ENCODE data around the gene SFMBT2. TPM values are rescaled to one million over a fixed set of nuclear protein-coding genes. Genes with fewer than 3 reads are reported as not detected.

The SFMBT2 gene
- total and polyA plus RNA-seq, 4 donors: 2.9 to 11.0 (median 6.5) TPM

DNA sequence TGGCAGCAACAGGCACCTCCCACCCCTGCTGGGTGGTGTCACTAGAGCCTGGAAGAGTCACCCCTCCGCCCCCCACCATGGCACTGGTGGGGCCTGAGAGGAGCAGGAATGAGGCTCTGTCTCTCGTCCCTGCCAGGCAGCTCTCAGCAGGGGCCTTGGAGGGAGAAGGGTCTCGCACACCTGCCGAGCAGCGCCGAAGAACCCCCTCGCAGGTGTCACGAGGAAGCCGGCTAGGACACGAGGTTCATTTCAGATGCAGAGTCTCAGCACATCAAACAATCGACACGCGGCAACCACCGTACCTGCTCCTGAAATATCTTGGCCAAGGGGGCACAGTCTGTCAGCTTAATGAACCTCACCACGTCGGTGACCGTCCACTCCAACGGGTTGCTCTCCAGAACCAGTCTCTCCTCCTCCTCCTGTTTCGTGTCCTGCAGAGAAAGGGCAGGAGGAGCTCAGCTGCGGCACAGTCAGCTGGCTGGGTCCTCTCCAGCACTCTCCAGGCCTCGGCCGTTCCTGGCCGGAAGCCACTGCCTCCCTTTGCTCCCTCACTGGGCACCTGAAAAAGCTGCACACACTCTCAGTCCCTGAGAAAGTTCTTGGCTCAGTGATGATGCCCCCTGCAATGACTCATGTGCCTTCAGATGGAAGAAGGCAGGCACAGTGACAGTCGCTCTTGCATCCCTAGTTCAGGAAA is 240.1 kb downstream of the SFMBT2 start:
- WGBS, 2 donors: 93 to 94% methylated on average over 24 of the region's 24 CpGs
- no peak overlapping the region for H3K27ac ChIP-seq (ENCODE audit: low read depth in 1 of 2, low read length in 1 of 2)
- ATAC-seq (ENCODE audit: insufficient read depth, low FRiP score) (no peak), DNase-seq (no peak)
- H3K36me3 ChIP-seq (ENCODE audit: control insufficient read depth in 4 of 4, insufficient read depth in 4 of 4, low read length in 4 of 4): peaks cover 0 to 34% (median 10%) of the 10 kb centered on the region in 4 donors
- peaks cover 0 to 3% (median 0%) of the 10 kb centered on the region in 4 donors for H3K9me3 ChIP-seq (ENCODE audit: control insufficient read depth in 4 of 4, insufficient read depth in 3 of 4, low read length in 3 of 4)
- H3K27me3 ChIP-seq (ENCODE audit: control insufficient read depth in 3 of 3, insufficient read depth in 3 of 3, low read length in 2 of 3): no peaks in the 10 kb centered on the region
- H3K4me1 ChIP-seq (ENCODE audit: control insufficient read depth in 5 of 5, insufficient read depth in 5 of 5, low read length in 5 of 5): no peaks in the 10 kb centered on the region
- H3K4me3 ChIP-seq: no peak overlapping the region
- no peak overlapping the region for H3K9ac ChIP-seq (ENCODE audit: insufficient read depth in 1 of 2, low read length in 2 of 2)
- TF ChIP-seq, protein P1, sequence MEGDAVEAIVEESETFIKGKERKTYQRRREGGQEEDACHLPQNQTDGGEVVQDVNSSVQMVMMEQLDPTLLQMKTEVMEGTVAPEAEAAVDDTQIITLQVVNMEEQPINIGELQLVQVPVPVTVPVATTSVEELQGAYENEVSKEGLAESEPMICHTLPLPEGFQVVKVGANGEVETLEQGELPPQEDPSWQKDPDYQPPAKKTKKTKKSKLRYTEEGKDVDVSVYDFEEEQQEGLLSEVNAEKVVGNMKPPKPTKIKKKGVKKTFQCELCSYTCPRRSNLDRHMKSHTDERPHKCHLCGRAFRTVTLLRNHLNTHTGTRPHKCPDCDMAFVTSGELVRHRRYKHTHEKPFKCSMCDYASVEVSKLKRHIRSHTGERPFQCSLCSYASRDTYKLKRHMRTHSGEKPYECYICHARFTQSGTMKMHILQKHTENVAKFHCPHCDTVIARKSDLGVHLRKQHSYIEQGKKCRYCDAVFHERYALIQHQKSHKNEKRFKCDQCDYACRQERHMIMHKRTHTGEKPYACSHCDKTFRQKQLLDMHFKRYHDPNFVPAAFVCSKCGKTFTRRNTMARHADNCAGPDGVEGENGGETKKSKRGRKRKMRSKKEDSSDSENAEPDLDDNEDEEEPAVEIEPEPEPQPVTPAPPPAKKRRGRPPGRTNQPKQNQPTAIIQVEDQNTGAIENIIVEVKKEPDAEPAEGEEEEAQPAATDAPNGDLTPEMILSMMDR (IDR thresholded peaks at IDR 0.05; ENCODE audit: control extremely low read depth, extremely low read depth): no peak

DNA sequence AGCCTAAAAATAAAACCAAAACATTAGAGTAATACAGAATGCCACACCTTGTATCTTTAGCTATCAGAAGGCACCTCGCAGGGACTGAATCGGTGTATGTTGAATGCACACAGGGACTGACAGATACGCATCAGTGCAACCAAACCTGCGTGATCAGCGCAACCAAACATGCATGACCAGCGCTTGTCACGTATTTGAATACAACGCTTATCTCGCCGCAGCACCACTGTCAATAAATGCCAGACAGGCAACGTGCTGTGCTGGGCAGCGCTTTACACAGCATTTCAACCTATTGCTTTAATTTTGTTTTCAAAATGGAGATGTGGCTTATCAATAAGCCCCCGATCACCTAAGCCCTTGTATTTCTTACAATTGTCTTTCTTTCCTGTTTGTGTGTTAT is 242.4 kb downstream of the SFMBT2 start:
- DNase-seq: no peak
- no peaks in the 10 kb centered on the region for H3K27me3 ChIP-seq (ENCODE audit: control insufficient read depth in 3 of 3, insufficient read depth in 3 of 3, low read length in 2 of 3)
- H3K27ac ChIP-seq (ENCODE audit: low read depth in 1 of 2, low read length in 1 of 2): no peak overlapping the region
- H3K9ac ChIP-seq (ENCODE audit: insufficient read depth in 1 of 2, low read length in 2 of 2): no peak overlapping the region
- H3K4me3 ChIP-seq: no peak overlapping the region
- WGBS, 2 donors: 95 to 97% methylated on average over 13 of the region's 13 CpGs
- peaks cover 0 to 3% (median 0%) of the 10 kb centered on the region in 4 donors for H3K9me3 ChIP-seq (ENCODE audit: control insufficient read depth in 4 of 4, insufficient read depth in 3 of 4, low read length in 3 of 4)
- peaks cover 0 to 31% (median 9%) of the 10 kb centered on the region in 4 donors for H3K36me3 ChIP-seq (ENCODE audit: control insufficient read depth in 4 of 4, insufficient read depth in 4 of 4, low read length in 4 of 4)
- no peaks in the 10 kb centered on the region for H3K4me1 ChIP-seq (ENCODE audit: control insufficient read depth in 5 of 5, insufficient read depth in 5 of 5, low read length in 5 of 5)
- TF ChIP-seq, protein P1 (IDR thresholded peaks at IDR 0.05; ENCODE audit: control extremely low read depth, extremely low read depth): no peak
- ATAC-seq (ENCODE audit: insufficient read depth, low FRiP score): no peak

DNA sequence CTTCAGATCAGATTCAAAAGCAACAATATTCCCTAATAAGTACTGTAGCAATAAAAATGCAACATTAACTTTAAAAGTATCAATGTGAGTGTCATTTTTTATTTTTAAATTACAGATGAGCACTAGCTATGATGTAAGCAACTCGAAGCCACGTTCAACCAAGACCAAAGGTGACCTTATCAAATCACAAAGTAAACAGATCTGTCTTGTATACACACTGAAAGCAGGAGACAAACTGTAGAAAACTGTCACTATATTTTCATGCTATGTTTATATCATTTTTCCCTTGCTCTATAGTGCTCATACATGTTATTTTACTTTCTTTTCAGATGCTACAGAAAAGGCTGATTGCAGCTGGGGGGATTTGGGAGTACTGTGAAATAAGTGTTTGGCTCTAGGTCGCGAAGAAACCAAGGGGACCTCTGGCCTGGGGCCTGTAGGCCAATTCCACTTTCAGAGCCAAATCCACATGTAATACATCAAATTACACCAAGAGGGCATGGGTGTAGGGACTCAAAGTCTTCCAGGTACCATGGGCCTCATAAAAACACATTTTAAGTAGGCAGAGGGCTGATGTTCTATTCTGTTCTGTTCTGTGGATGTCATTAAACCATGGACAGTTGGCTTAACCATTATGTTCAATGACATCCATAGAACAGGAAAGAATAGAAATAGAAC is 245.2 kb downstream of the SFMBT2 start:
- TF ChIP-seq, protein P1 (IDR thresholded peaks at IDR 0.05; ENCODE audit: control extremely low read depth, extremely low read depth): no peak
- no peak overlapping the region for H3K9ac ChIP-seq (ENCODE audit: insufficient read depth in 1 of 2, low read length in 2 of 2)
- 77 to 80% methylated on average over 4 of the region's 4 CpGs for WGBS, 2 donors
- H3K36me3 ChIP-seq (ENCODE audit: control insufficient read depth in 4 of 4, insufficient read depth in 4 of 4, low read length in 4 of 4): peaks cover 0 to 16% (median 6%) of the 10 kb centered on the region in 4 donors
- H3K27me3 ChIP-seq (ENCODE audit: control insufficient read depth in 3 of 3, insufficient read depth in 3 of 3, low read length in 2 of 3): no peaks in the 10 kb centered on the region
- no peaks in the 10 kb centered on the region for H3K9me3 ChIP-seq (ENCODE audit: control insufficient read depth in 4 of 4, insufficient read depth in 3 of 4, low read length in 3 of 4)
- DNase-seq (no peak), ATAC-seq (ENCODE audit: insufficient read depth, low FRiP score) (no peak)
- no peak overlapping the region for H3K4me3 ChIP-seq
- peaks cover 0 to 9% (median 0%) of the 10 kb centered on the region in 5 donors for H3K4me1 ChIP-seq (ENCODE audit: control insufficient read depth in 5 of 5, insufficient read depth in 5 of 5, low read length in 5 of 5)
- H3K27ac ChIP-seq (ENCODE audit: low read depth in 1 of 2, low read length in 1 of 2): no peak overlapping the region

All from lung (tissue), 12 donors.